IMR-90 (cell line): ENCODE results near the gene HMBS. TPM values are rescaled to one million over a fixed set of nuclear protein-coding genes. Genes with fewer than 3 reads are reported as not detected.

Source experiments
- ATAC-seq: fragments of 200-7000 bp; cut with Tn5 transposase; 2 replicates; pipeline ENCODE4 v1.9.1; 2020; ENCODE audit warnings: low read depth, mild to moderate bottlenecking, moderate library complexity
- BruUV-seq: library from RNA; stranded (reverse); fragments of 400-500 nt; replicated peaks from 2 replicates; lab custom pipeline; 2021; lab: Mats Ljungman, UMichigan
- CTCF ChIA-PET: fragments of 300-600 bp; formaldehyde crosslinking; extraction: SDS; loops from one replicate; lab custom pipeline; 2021; ENCODE audit warnings: antibody characterized with exemption; lab: Yijun Ruan, JAX
- POLR2A ChIA-PET: fragments of 300-600 bp; sonication (Branson Sonifier 250); formaldehyde crosslinking; loops from one replicate; lab custom pipeline; 2022; ENCODE audit warnings: antibody characterized with exemption; ENCODE audit not compliant: unreplicated experiment; lab: Charles Lee
- DNase-seq: peaks from one replicate; pipeline ENCODE4 v3.0.0; 2013
- H2AFZ ChIP-seq: replicated peaks from 2 replicates; pipeline ENCODE3; 2013; ENCODE audit warnings: low read length, mild to moderate bottlenecking; ENCODE audit not compliant: poor library complexity
- H2AK5ac ChIP-seq: 2 replicates; pipeline ENCODE4 v1.6.1; 2013; ENCODE audit warnings: low read depth, low read length, inconsistent platforms
- H2AK9ac ChIP-seq: replicated peaks from 2 replicates; pipeline ENCODE3; 2013; ENCODE audit warnings: mild to moderate bottlenecking, low read depth, low read length, moderate library complexity; ENCODE audit not compliant: poor library complexity
- H2BK120ac ChIP-seq: 2 replicates; pipeline ENCODE4 v1.6.1; 2013; ENCODE audit warnings: low read depth, low read length, inconsistent platforms
- H2BK15ac ChIP-seq: 3 replicates; pipeline ENCODE4 v1.6.1; 2013; ENCODE audit warnings: low read depth, low read length, inconsistent platforms
- H2BK20ac ChIP-seq: 2 replicates; pipeline ENCODE4 v1.6.1; 2013; ENCODE audit warnings: low read depth, mild to moderate bottlenecking, inconsistent platforms, low read length, moderate library complexity
- H2BK5ac ChIP-seq: 2 replicates; pipeline ENCODE4 v1.6.1; 2013; ENCODE audit warnings: mild to moderate bottlenecking, low read depth, low read length, inconsistent platforms; ENCODE audit not compliant: poor library complexity, severe bottlenecking
- H3K14ac ChIP-seq: replicated peaks from 2 replicates; pipeline ENCODE4 v1.6.1; 2013; ENCODE audit warnings: low read depth, low read length, inconsistent platforms
- H3K18ac ChIP-seq: 2 replicates; pipeline ENCODE4 v1.6.1; 2013; ENCODE audit warnings: low read depth, low read length, control low read depth
- H3K23ac ChIP-seq: 2 replicates; pipeline ENCODE4 v1.6.1; 2013; ENCODE audit warnings: low read depth, low read length, inconsistent platforms
- H3K27ac ChIP-seq: 2 replicates; pipeline ENCODE4 v1.5.1; 2013; ENCODE audit warnings: mild to moderate bottlenecking, control low read depth, low read length; ENCODE audit not compliant: insufficient read depth
- H3K27me3 ChIP-seq: 2 replicates; pipeline ENCODE4 v1.6.1; 2013; ENCODE audit warnings: low read length; ENCODE audit not compliant: control insufficient read depth, insufficient read depth
- H3K36me3 ChIP-seq: 2 replicates; pipeline ENCODE4 v1.6.1; 2013; ENCODE audit warnings: low read length, mixed read lengths; ENCODE audit not compliant: control insufficient read depth, insufficient read depth
- H3K4ac ChIP-seq: 2 replicates; pipeline ENCODE4 v1.6.1; 2013; ENCODE audit warnings: low read depth, low read length, inconsistent platforms
- H3K4me1 ChIP-seq: 2 replicates; pipeline ENCODE4 v1.6.1; 2013; ENCODE audit warnings: low read length, mixed read lengths; ENCODE audit not compliant: control insufficient read depth, insufficient read depth
- H3K4me2 ChIP-seq: 2 replicates; pipeline ENCODE4 v1.6.1; 2013; ENCODE audit warnings: low read depth, mild to moderate bottlenecking, control low read depth, low read length, moderate library complexity
- H3K4me3 ChIP-seq: 2 replicates; pipeline ENCODE4 v1.5.1; 2013; ENCODE audit warnings: low read depth, mild to moderate bottlenecking, control low read depth, low read length, moderate library complexity; ENCODE audit not compliant: insufficient read depth
- H3K56ac ChIP-seq: 2 replicates; pipeline ENCODE4 v1.6.1; 2013; ENCODE audit warnings: low read length, inconsistent platforms; ENCODE audit not compliant: insufficient read depth; ENCODE audit errors: extremely low read depth
- H3K79me1 ChIP-seq, 2 experiments: 2 replicates each; pipeline ENCODE4 v1.6.1; 2013; ENCODE audit warnings: low read length in 2 of 2, inconsistent platforms in 1 of 2, low read depth in 1 of 2
- H3K9ac ChIP-seq: 2 replicates; pipeline ENCODE4 v1.6.1; 2013; ENCODE audit warnings: low read depth, low read length, control low read depth
- H3K9me1 ChIP-seq: 2 replicates; pipeline ENCODE4 v1.6.1; 2013; ENCODE audit warnings: low read length, inconsistent platforms; ENCODE audit not compliant: insufficient read depth
- H3K9me3 ChIP-seq: 2 replicates; pipeline ENCODE4 v1.6.1; 2013; ENCODE audit warnings: low read length; ENCODE audit not compliant: control insufficient read depth, insufficient read depth
- H4K20me1 ChIP-seq: 2 replicates; pipeline ENCODE4 v1.6.1; 2013; ENCODE audit warnings: low read length, inconsistent platforms; ENCODE audit not compliant: insufficient read depth
- H4K5ac ChIP-seq: 2 replicates; pipeline ENCODE4 v1.6.1; 2013; ENCODE audit warnings: mild to moderate bottlenecking, low read depth, low read length, control low read depth
- H4K8ac ChIP-seq, 2 experiments: 2 replicates each; pipeline ENCODE4 v1.6.1; 2013; ENCODE audit warnings: low read depth in 2 of 2, low read length in 2 of 2, control low read depth in 1 of 2, inconsistent platforms in 1 of 2
- H4K91ac ChIP-seq: 2 replicates; pipeline ENCODE4 v1.6.1; 2013; ENCODE audit warnings: low read depth, low read length, inconsistent platforms; ENCODE audit not compliant: insufficient read depth
- BHLHE40 ChIP-seq: fragments of 150-350 bp; IDR thresholded peaks from 2 replicates; pipeline ENCODE4 v1.6.1; 2016; ENCODE audit warnings: mild to moderate bottlenecking, low read depth, low read length
- CEBPB ChIP-seq: IDR thresholded peaks from 2 replicates; pipeline ENCODE4 v1.6.1; 2012; ENCODE audit warnings: low read depth, low read length, improper control_type of control experiment
- CHD1 ChIP-seq: IDR thresholded peaks from 2 replicates; pipeline ENCODE4 v1.6.1; 2012; ENCODE audit warnings: low read depth, low read length, improper control_type of control experiment
- ELK1 ChIP-seq: fragments of 150-350 bp; IDR thresholded peaks from 2 replicates; pipeline ENCODE4 v1.6.1; 2016; ENCODE audit warnings: low read depth, mild to moderate bottlenecking, low read length, moderate library complexity, borderline replicate concordance
- FOS ChIP-seq: fragments of 150-350 bp; IDR thresholded peaks from 2 replicates; pipeline ENCODE4 v1.6.1; 2016; ENCODE audit warnings: low read depth, low read length
- MAFK ChIP-seq: IDR thresholded peaks from 2 replicates; pipeline ENCODE4 v1.6.1; 2012; ENCODE audit warnings: low read depth, low read length, improper control_type of control experiment
- MXI1 ChIP-seq: IDR thresholded peaks from 2 replicates; pipeline ENCODE4 v1.6.1; 2012; ENCODE audit warnings: low read depth, mild to moderate bottlenecking, low read length, moderate library complexity, borderline replicate concordance
- NFE2L2 ChIP-seq: fragments of 150-350 bp; IDR thresholded peaks from 2 replicates; pipeline ENCODE4 v1.6.1; 2016; ENCODE audit warnings: low read depth, mild to moderate bottlenecking, low read length
- POLR2A ChIP-seq: IDR thresholded peaks from 2 replicates; pipeline ENCODE4 v1.6.1; 2012; ENCODE audit warnings: mild to moderate bottlenecking, low read depth, low read length
- RCOR1 ChIP-seq: IDR thresholded peaks from 2 replicates; pipeline ENCODE4 v1.6.1; 2012; ENCODE audit warnings: mild to moderate bottlenecking, low read length, improper control_type of control experiment; ENCODE audit not compliant: insufficient replicate concordance
- SMC3 ChIP-seq: fragments of 150-350 bp; IDR thresholded peaks from 2 replicates; pipeline ENCODE4 v1.6.1; 2016; ENCODE audit warnings: low read depth, mild to moderate bottlenecking, antibody characterized with exemption, low read length, moderate library complexity
- USF2 ChIP-seq: fragments of 150-350 bp; IDR thresholded peaks from 2 replicates; pipeline ENCODE4 v1.6.1; 2017; ENCODE audit warnings: mild to moderate bottlenecking, antibody characterized with exemption, low read length, low read depth
- WGBS, 2 experiments: methylation state at CpG; one replicate each; pipeline versions ENCODE4 v1.1.5 to v1.1.7; 2013; ENCODE audit warnings: missing lambda C conversion rate in 2 of 2; ENCODE audit not compliant: insufficient read length in 1 of 2; ENCODE audit errors: extremely low coverage in 2 of 2; 5-methylcytosine and 5-hydroxymethylcytosine counted together
- dilution Hi-C: fragments of 300-500 bp; cut with HindIII; formaldehyde crosslinking; loops from one replicate; pipeline ENCODE4 v1.14.3; 2018; ENCODE audit warnings: low sequenced_read_pairs; ENCODE audit not compliant: unreplicated experiment
- in situ Hi-C: fragments of 300-500 bp; cut with MboI; formaldehyde crosslinking; loops from 3 replicates; pipeline ENCODE4 v1.14.3; 2019; ENCODE audit warnings: low sequenced_read_pairs, inconsistent platforms, mixed read lengths
- intact Hi-C: fragments of 100-400 bp; cut with micrococcal nuclease; formaldehyde crosslinking; loops from 2 replicates; pipeline ENCODE4 v1.10.0; 2022
- polyA plus RNA-seq, 3 experiments: library from polyadenylated mRNA; depleted of rRNA; stranded (reverse); fragments of >200 nt; gene quantifications; 2 replicates each; pipeline ENCODE4 v1.2.3, GENCODE V29; 2012; ENCODE audit warnings: low replicate concordance in 1 of 3
- total RNA-seq: library from RNA; depleted of rRNA; stranded (reverse); fragments of >200 nt; gene quantifications from 2 replicates; pipeline ENCODE4 v1.2.3, GENCODE V29; 2012
- TF ChIP-seq, protein P1 (sequence below): conservative IDR thresholded peaks from 2 replicates; pipeline ENCODE4 v1.5.1; 2012; ENCODE audit warnings: mild to moderate bottlenecking, low read depth, low read length, improper control_type of control experiment

HMBS gene
- total and polyA plus RNA-seq, 2 of the 4 experiments (the other 2 are of a cell fraction), result 17.9 to 59.5 TPM

DNA sequence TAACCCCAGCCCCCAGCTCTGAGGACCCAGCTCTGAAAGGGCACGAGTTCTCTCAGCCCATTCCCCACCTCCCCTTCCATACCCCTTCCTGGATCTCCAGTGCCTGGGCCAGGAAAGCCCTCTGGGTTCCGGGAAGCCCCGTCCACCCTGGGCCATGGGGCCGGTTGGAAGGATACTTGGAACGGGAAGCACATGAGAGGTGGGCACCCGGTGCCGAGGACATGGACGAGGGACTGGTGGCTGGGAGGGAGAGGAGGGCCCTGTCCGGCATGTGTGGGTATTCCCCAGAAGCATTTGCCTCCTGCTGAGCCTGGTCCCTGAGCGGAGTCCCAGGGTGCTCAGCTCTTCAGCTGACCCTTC lies 31.5 kb downstream of the HMBS start:
- Histone ChIP-seq H3K23ac (no peak overlapping the region), H3K4me2 (no peak overlapping the region), H4K5ac (no peak overlapping the region), H3K27ac (no peak overlapping the region), H3K4ac (no peak overlapping the region), H2AFZ (no peak overlapping the region), H4K91ac (no peak overlapping the region), H3K9ac (no peak overlapping the region), H3K4me1 (no peaks in the 10 kb centered on the region; the same call in 1 of the 2 replicates), H4K20me1 (no peaks in the 10 kb centered on the region), H2BK5ac (no peak overlapping the region), H3K14ac (no peak overlapping the region), H3K9me3 (no peaks in the 10 kb centered on the region), H3K79me1 (0 out of 4 replicates have a peak, but pooled peaks cover 0 to 7% of the 10 kb centered on the region in 2 experiments), H3K36me3 (peaks cover 30% of the 10 kb centered on the region), H3K9me1 (peaks cover 4% of the 10 kb centered on the region; the same call in 1 of the 2 replicates), H2BK15ac (no peak overlapping the region), H3K18ac (no peak overlapping the region), H2BK20ac (no peak overlapping the region), H2AK9ac (no peak overlapping the region), H2AK5ac (no peak overlapping the region), H3K27me3 (no peaks in the 10 kb centered on the region), H2BK120ac (no peak overlapping the region), H3K56ac (no peak overlapping the region), H4K8ac (no peak overlapping the region), H3K4me3 (no peak overlapping the region)
- no TSS peak for BruUV-seq
- DNase-seq (no peak), ATAC-seq (no peak)
- in situ Hi-C loops (no loop called here), intact Hi-C loops (no loop called here), dilution Hi-C loops (no loop called here)
- TF ChIP-seq, protein P1, sequence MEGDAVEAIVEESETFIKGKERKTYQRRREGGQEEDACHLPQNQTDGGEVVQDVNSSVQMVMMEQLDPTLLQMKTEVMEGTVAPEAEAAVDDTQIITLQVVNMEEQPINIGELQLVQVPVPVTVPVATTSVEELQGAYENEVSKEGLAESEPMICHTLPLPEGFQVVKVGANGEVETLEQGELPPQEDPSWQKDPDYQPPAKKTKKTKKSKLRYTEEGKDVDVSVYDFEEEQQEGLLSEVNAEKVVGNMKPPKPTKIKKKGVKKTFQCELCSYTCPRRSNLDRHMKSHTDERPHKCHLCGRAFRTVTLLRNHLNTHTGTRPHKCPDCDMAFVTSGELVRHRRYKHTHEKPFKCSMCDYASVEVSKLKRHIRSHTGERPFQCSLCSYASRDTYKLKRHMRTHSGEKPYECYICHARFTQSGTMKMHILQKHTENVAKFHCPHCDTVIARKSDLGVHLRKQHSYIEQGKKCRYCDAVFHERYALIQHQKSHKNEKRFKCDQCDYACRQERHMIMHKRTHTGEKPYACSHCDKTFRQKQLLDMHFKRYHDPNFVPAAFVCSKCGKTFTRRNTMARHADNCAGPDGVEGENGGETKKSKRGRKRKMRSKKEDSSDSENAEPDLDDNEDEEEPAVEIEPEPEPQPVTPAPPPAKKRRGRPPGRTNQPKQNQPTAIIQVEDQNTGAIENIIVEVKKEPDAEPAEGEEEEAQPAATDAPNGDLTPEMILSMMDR, result no peak
- TF ChIP-seq CEBPB, result no peak
- TF ChIP-seq USF2, result no peak
- TF ChIP-seq FOS, result no peak
- no peak for TF ChIP-seq NFE2L2
- no peak for TF ChIP-seq MXI1
- TF ChIP-seq ELK1, result no peak
- no peak for TF ChIP-seq RCOR1
- TF ChIP-seq MAFK, result no peak
- no peak for TF ChIP-seq CHD1
- TF ChIP-seq POLR2A, result no peak
- no peak for TF ChIP-seq SMC3
- no peak for TF ChIP-seq BHLHE40
- ChIA-PET POLR2A (no interaction called here), CTCF (no interaction called here)
- no CpG with 5 or more reads among the region's 10 CpGs for WGBS, 2 experiments
